HepG2 (cell line): ENCODE data around the gene CHST1.

ENCODE experiments used
- ASH2L ChIP-seq: fragments of 300-600, 200-600 bp; sonication (generic); IDR thresholded peaks from 2 replicates; pipeline ENCODE4 v1.7.0; 2017; ENCODE audit warnings: low read depth, mild to moderate bottlenecking, moderate library complexity, mixed read lengths, low read length; ENCODE audit not compliant: insufficient read length
- CHD2 ChIP-seq: IDR thresholded peaks from 2 replicates; pipeline ENCODE4 v1.6.1; 2011; ENCODE audit warnings: low read depth, low read length, improper control_type of control experiment
- TF ChIP-seq, protein P1 (sequence below): sonication (generic); formaldehyde crosslinking; IDR thresholded peaks from 2 replicates; pipeline ENCODE4 v1.5.0; 2020; ENCODE audit warnings: mild to moderate bottlenecking, missing genetic modification reagents, moderate library complexity
- TF ChIP-seq, protein P2 (sequence below): sonication (generic); formaldehyde crosslinking; IDR thresholded peaks from 2 replicates; pipeline ENCODE4 v1.5.0; 2020; ENCODE audit warnings: missing genetic modification reagents
- TF ChIP-seq, protein P3 (sequence below): IDR thresholded peaks from 2 replicates; pipeline ENCODE4 v1.6.1; 2012; ENCODE audit warnings: inconsistent platforms

DNA sequence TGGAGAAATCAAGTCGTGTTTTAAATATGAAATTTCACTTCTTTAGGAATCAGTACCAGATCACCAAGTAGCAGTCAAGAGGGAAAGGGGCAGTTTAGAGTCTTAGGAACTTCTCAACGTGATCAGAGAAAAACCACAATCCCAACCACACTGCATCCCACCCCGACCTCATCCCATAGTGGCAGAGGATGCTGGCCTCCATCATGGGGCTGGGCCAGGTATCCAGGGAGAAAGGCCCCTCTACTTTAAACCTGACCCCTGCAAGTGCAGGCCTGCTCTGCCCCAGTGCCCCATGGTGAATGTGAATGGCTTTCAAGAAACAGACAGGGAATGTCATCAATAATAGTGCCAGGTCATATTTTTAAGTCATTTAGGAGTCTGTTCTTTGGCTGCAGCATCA lies 12.1 kb downstream of the CHST1 start:
- TF ChIP-seq, protein P1, sequence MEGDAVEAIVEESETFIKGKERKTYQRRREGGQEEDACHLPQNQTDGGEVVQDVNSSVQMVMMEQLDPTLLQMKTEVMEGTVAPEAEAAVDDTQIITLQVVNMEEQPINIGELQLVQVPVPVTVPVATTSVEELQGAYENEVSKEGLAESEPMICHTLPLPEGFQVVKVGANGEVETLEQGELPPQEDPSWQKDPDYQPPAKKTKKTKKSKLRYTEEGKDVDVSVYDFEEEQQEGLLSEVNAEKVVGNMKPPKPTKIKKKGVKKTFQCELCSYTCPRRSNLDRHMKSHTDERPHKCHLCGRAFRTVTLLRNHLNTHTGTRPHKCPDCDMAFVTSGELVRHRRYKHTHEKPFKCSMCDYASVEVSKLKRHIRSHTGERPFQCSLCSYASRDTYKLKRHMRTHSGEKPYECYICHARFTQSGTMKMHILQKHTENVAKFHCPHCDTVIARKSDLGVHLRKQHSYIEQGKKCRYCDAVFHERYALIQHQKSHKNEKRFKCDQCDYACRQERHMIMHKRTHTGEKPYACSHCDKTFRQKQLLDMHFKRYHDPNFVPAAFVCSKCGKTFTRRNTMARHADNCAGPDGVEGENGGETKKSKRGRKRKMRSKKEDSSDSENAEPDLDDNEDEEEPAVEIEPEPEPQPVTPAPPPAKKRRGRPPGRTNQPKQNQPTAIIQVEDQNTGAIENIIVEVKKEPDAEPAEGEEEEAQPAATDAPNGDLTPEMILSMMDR = no peak
- TF ChIP-seq, protein P2, sequence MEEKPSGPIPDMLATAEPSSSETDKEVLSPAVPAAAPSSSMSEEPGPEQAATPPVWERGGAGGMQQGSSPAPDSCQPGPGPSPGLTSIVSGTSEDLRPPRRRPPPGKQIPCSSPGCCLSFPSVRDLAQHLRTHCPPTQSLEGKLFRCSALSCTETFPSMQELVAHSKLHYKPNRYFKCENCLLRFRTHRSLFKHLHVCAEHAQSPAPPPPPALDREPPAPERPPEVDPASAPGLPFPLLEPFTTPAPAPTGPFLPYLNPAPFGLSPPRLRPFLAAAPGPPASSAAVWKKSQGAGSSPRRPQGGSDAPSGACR (CRISPR knock-in tag) = no peak
- TF ChIP-seq CHD2 (no peak), ASH2L (no peak)
- TF ChIP-seq, protein P3, sequence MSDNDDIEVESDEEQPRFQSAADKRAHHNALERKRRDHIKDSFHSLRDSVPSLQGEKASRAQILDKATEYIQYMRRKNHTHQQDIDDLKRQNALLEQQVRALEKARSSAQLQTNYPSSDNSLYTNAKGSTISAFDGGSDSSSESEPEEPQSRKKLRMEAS = no peak
